Measurements from ENCODE around the gene HSD3B2.

GRCh38 chr1:119370748-119371147 is 44.2 kb upstream of the HSD3B2 start:
- TF ChIP-seq POLR2A (IDR thresholded peaks at IDR 0.05; ENCODE audit: control extremely low read depth in 1 of 2, low read depth in 2 of 2, low read length in 2 of 2) (no peak), CTCF (IDR thresholded peaks at IDR 0.05; ENCODE audit: control extremely low read depth in 1 of 3, insufficient read depth in 1 of 3, low read depth in 1 of 3, low read length in 3 of 3) (no peak), YY1 (IDR thresholded peaks at IDR 0.05; ENCODE audit: low read depth, low read length) (no peak), MAFK (IDR thresholded peaks at IDR 0.05; ENCODE audit: low read depth, low read length) (no peak), BACH1 (IDR thresholded peaks at IDR 0.05; ENCODE audit: low read length) (no peak), RFX5 (IDR thresholded peaks at IDR 0.05; ENCODE audit: borderline replicate concordance, low read depth, low read length) (no peak), CEBPB (IDR thresholded peaks at IDR 0.05; ENCODE audit: low read depth, low read length) (no peak), USF2 (IDR thresholded peaks at IDR 0.05; ENCODE audit: low read length) (no peak), ATF3 (IDR thresholded peaks at IDR 0.05; ENCODE audit: insufficient read depth, low read depth, low read length) (no peak), E2F6 (IDR thresholded peaks at IDR 0.05) (no peak), MAX (IDR thresholded peaks at IDR 0.05) (no peak)

Measured in H1 (cell line).